HepG2 (cell line): Measurements from ENCODE around the gene ANKRD65. TPM values are rescaled to one million over a fixed set of nuclear protein-coding genes. Genes with fewer than 3 reads are reported as not detected.

Experiments used
- GFI1 ChIP-seq: sonication (generic); formaldehyde crosslinking; IDR thresholded peaks from 2 replicates; pipeline ENCODE4 v1.5.0; 2020; ENCODE audit warnings: missing genetic modification reagents, mild to moderate bottlenecking, borderline replicate concordance
- NFATC3 ChIP-seq: sonication (generic); formaldehyde crosslinking; IDR thresholded peaks from 2 replicates; pipeline ENCODE4 v1.5.1; 2020; ENCODE audit warnings: mild to moderate bottlenecking, missing genetic modification reagents
- ZMAT3 ChIP-seq: sonication (generic); formaldehyde crosslinking; conservative IDR thresholded peaks from 2 replicates; pipeline ENCODE4 v1.7.0; 2021; ENCODE audit warnings: missing genetic modification reagents
- ZNF121 ChIP-seq: sonication (generic); formaldehyde crosslinking; IDR thresholded peaks from 2 replicates; pipeline ENCODE4 v1.5.0; 2020; ENCODE audit warnings: mild to moderate bottlenecking, missing genetic modification reagents
- polyA plus RNA-seq, 8 experiments: library from polyadenylated mRNA; depleted of rRNA in 3 of 8; stranded (reverse) in 7 of 8; unstranded in 1 of 8; fragments of >200 nt; fragmentation: Illumina TruSeq in 4 of 8; extraction: Trizol in 4 of 8; gene quantifications; 2 replicates each; pipeline versions ENCODE4 v1.2.1 to v1.2.3, GENCODE V29; 2011 to 2016; ENCODE audit warnings: low read depth in 4 of 8, missing spikeins in 1 of 8, mixed read lengths in 1 of 8; ENCODE audit not compliant: insufficient read depth in 1 of 8
- total RNA-seq, 5 experiments: library from RNA; depleted of rRNA; stranded (reverse); fragments of >200 nt; fragmentation: Illumina TruSeq; extraction: Trizol; gene quantifications; 2 replicates each; pipeline ENCODE4 v1.2.3, GENCODE V29; 2016; ENCODE audit warnings: low read depth in 1 of 5
- TF ChIP-seq, protein P1 (sequence below): sonication (generic); formaldehyde crosslinking; IDR thresholded peaks from one replicate; pipeline ENCODE4 v1.5.1; 2020; ENCODE audit warnings: mild to moderate bottlenecking, missing genetic modification reagents; ENCODE audit errors: not compliant biosample characterization
- TF ChIP-seq, protein P2 (sequence below): sonication (generic); formaldehyde crosslinking; IDR thresholded peaks from 2 replicates; pipeline ENCODE4 v1.5.1; 2020; ENCODE audit warnings: mild to moderate bottlenecking, missing genetic modification reagents, moderate library complexity
- TF ChIP-seq, protein P3 (sequence below): sonication (generic); formaldehyde crosslinking; IDR thresholded peaks from 2 replicates; pipeline ENCODE4 v1.9.0; 2021; ENCODE audit warnings: missing genetic modification reagents, borderline replicate concordance
- TF ChIP-seq, protein P4 (sequence below): sonication (generic); formaldehyde crosslinking; IDR thresholded peaks from 2 replicates; pipeline ENCODE4 v1.9.0; 2021; ENCODE audit warnings: missing genetic modification reagents, mild to moderate bottlenecking, borderline replicate concordance

The ANKRD65 gene
- total and polyA plus RNA-seq, 2 of the 13 experiments (the other 11 are each of a cell fraction or from before 2014, with no cell fraction given): 12.1 to 30.1 TPM

DNA sequence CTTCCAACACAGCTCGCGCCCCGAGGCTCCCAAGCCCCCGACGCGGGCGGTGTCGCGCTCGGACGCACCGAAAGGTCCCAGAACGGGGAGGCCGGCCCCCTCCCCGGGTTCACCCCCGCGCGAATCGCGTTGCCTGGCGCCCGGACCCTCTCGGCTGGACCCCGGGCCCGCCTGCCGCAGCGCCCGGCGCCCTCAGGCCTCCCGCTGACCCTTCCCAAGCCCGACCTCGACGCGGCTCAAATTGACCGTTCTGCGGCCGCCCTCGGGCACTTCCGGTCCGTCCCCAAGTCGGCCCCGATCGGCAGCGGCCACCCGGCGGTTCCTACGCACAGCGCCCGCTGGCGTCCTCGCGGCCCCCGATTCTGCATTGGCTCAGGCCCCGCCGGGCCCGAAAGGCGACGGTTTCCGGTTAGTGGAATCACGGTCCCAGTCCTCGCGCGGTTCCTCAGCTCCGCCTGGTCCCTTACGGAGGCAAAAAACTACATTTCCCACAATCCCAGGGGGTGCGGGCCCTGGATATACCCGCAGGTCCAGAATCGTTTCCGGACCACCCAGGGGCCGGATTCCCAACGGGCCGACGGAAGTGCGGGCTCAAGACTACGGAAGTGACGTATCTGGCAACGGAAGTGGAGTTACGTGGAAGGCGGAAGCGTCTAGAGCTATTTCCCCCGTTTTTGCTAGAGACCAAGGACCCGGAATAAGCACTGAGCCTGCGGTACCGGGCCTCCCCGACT lies 46.0 kb downstream of the ANKRD65 start, which contains the start of gene AURKAIP1 (continued):
- TF ChIP-seq, protein P1, sequence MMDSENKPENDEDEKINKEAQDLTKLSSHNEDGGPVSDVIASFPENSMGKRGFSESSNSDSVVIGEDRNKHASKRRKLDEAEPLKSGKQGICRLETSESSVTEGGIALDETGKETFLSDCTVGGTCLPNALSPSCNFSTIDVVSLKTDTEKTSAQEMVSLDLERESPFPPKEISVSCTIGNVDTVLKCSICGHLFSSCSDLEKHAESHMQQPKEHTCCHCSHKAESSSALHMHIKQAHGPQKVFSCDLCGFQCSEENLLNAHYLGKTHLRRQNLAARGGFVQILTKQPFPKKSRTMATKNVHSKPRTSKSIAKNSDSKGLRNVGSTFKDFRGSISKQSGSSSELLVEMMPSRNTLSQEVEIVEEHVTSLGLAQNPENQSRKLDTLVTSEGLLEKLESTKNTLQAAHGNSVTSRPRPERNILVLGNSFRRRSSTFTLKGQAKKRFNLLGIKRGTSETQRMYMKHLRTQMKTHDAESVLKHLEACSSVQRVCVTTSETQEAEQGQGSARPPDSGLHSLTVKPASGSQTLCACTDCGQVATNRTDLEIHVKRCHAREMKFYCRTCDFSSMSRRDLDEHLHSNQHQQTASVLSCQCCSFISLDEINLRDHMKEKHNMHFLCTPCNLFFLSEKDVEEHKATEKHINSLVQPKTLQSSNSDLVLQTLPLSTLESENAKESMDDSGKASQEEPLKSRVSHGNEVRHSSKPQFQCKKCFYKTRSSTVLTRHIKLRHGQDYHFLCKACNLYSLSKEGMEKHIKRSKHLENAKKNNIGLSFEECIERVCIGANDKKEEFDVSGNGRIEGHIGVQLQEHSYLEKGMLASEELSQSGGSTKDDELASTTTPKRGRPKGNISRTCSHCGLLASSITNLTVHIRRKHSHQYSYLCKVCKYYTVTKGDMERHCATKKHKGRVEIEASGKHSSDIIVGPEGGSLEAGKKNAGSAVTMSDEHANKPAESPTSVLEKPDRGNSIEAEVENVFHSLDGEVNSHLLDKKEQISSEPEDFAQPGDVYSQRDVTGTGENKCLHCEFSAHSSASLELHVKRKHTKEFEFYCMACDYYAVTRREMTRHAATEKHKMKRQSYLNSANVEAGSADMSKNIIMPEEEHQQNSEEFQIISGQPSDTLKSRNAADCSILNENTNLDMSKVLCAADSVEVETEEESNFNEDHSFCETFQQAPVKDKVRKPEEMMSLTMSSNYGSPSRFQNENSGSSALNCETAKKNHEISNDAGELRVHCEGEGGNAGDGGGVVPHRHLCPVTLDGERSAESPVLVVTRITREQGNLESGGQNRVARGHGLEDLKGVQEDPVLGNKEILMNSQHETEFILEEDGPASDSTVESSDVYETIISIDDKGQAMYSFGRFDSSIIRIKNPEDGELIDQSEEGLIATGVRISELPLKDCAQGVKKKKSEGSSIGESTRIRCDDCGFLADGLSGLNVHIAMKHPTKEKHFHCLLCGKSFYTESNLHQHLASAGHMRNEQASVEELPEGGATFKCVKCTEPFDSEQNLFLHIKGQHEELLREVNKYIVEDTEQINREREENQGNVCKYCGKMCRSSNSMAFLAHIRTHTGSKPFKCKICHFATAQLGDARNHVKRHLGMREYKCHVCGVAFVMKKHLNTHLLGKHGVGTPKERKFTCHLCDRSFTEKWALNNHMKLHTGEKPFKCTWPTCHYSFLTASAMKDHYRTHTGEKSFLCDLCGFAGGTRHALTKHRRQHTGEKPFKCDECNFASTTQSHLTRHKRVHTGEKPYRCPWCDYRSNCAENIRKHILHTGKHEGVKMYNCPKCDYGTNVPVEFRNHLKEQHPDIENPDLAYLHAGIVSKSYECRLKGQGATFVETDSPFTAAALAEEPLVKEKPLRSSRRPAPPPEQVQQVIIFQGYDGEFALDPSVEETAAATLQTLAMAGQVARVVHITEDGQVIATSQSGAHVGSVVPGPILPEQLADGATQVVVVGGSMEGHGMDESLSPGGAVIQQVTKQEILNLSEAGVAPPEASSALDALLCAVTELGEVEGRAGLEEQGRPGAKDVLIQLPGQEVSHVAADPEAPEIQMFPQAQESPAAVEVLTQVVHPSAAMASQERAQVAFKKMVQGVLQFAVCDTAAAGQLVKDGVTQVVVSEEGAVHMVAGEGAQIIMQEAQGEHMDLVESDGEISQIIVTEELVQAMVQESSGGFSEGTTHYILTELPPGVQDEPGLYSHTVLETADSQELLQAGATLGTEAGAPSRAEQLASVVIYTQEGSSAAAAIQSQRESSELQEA: peak; percentile 84
- TF ChIP-seq, protein P2, sequence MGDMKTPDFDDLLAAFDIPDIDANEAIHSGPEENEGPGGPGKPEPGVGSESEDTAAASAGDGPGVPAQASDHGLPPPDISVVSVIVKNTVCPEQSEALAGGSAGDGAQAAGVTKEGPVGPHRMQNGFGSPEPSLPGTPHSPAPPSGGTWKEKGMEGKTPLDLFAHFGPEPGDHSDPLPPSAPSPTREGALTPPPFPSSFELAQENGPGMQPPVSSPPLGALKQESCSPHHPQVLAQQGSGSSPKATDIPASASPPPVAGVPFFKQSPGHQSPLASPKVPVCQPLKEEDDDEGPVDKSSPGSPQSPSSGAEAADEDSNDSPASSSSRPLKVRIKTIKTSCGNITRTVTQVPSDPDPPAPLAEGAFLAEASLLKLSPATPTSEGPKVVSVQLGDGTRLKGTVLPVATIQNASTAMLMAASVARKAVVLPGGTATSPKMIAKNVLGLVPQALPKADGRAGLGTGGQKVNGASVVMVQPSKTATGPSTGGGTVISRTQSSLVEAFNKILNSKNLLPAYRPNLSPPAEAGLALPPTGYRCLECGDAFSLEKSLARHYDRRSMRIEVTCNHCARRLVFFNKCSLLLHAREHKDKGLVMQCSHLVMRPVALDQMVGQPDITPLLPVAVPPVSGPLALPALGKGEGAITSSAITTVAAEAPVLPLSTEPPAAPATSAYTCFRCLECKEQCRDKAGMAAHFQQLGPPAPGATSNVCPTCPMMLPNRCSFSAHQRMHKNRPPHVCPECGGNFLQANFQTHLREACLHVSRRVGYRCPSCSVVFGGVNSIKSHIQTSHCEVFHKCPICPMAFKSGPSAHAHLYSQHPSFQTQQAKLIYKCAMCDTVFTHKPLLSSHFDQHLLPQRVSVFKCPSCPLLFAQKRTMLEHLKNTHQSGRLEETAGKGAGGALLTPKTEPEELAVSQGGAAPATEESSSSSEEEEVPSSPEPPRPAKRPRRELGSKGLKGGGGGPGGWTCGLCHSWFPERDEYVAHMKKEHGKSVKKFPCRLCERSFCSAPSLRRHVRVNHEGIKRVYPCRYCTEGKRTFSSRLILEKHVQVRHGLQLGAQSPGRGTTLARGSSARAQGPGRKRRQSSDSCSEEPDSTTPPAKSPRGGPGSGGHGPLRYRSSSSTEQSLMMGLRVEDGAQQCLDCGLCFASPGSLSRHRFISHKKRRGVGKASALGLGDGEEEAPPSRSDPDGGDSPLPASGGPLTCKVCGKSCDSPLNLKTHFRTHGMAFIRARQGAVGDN: peak; percentile 96
- TF ChIP-seq NFATC3 (CRISPR knock-in tag) (0 out of 2 replicates have a peak, but pooled peaks have one; percentile 49), ZMAT3 (CRISPR knock-in tag) (peak; percentile 89; the same call in 1 of the 2 replicates), GFI1 (CRISPR knock-in tag) (no peak; the same call in 1 of the 2 replicates), ZNF121 (CRISPR knock-in tag) (no peak)
- TF ChIP-seq, protein P3, sequence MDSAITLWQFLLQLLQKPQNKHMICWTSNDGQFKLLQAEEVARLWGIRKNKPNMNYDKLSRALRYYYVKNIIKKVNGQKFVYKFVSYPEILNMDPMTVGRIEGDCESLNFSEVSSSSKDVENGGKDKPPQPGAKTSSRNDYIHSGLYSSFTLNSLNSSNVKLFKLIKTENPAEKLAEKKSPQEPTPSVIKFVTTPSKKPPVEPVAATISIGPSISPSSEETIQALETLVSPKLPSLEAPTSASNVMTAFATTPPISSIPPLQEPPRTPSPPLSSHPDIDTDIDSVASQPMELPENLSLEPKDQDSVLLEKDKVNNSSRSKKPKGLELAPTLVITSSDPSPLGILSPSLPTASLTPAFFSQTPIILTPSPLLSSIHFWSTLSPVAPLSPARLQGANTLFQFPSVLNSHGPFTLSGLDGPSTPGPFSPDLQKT: peak; percentile 72; the same call in 1 of the 2 replicates
- TF ChIP-seq, protein P4, sequence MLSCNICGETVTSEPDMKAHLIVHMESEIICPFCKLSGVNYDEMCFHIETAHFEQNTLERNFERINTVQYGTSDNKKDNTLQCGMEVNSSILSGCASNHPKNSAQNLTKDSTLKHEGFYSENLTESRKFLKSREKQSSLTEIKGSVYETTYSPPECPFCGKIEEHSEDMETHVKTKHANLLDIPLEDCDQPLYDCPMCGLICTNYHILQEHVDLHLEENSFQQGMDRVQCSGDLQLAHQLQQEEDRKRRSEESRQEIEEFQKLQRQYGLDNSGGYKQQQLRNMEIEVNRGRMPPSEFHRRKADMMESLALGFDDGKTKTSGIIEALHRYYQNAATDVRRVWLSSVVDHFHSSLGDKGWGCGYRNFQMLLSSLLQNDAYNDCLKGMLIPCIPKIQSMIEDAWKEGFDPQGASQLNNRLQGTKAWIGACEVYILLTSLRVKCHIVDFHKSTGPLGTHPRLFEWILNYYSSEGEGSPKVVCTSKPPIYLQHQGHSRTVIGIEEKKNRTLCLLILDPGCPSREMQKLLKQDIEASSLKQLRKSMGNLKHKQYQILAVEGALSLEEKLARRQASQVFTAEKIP: no peak
